Keratinocyte (primary cell): ENCODE data around the gene SOX8.

Experiments
- CTCF ChIP-seq, 3 experiments: IDR thresholded peaks in 1 of 3; conservative IDR thresholded peaks in 1 of 3; optimal IDR thresholded peaks in 1 of 3; 2 replicates in 2 of 3; 3 replicates in 1 of 3; pipeline versions ENCODE3 to v1.5.1; 2011; ENCODE audit warnings: low read length in 3 of 3, mild to moderate bottlenecking in 3 of 3, moderate library complexity in 2 of 3, control low read depth in 1 of 3, inconsistent platforms in 1 of 3; ENCODE audit not compliant: insufficient read depth in 2 of 3; ENCODE audit errors: extremely low read depth in 1 of 3
- EZH2 ChIP-seq: IDR thresholded peaks from one replicate; pipeline ENCODE4 v1.6.1; 2012; ENCODE audit warnings: inconsistent platforms, mild to moderate bottlenecking, low read length, moderate library complexity

DNA sequence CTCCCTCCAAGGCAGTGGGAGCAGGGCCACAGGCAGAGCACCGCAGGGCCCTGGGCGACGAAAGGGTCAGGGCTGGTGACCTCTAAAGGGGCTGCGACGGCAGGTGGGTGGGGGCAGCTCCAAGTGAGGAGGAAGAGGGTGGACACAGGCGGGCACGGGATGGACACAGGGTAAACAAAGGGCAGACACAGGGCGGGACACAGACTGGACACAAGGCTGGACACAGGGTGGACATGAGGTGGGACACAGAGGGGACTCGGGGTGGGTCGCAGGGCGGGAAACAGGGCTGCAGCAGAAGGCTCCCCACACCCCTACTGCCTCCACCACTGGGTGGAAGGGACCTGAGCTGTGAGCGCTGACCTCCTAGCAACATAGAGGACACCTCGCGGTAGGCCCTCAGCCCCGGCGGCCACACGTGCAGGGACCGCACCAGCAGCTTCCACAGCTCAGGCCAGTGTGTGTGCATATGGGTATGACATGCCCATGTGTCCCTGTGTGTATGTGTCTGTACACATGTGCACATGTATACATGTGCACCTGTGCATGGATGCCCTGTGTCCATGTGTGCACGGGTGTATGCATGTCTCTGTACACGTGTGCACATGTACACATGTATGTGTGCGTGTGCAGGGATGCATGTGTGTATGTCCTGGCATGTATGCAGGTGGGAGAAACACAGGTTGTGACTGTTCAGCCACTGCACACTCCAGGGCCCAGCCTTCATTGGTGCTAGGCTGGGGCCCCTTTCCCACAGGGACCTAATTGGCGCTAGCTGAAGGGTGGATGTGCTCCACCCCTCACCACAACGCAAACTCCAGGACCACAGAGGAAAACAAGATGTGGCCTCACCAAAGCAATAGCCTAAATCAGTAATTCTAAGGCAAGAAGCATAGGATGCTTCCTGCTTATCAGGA lies 18.4 kb upstream of the SOX8 start:
- TF ChIP-seq CTCF (optimal IDR thresholded peaks at IDR 0.05 in 1 of 3, IDR thresholded peaks at IDR 0.05 in 1 of 3, conservative IDR thresholded peaks at IDR 0.05 in 1 of 3; ENCODE audit: extremely low read depth in 1 of 3, insufficient read depth in 2 of 3, low read length in 3 of 3) (no peak), EZH2 (no peak)
